HG02852 (cell line): ENCODE results near the gene SLC5A8.

Experiments
- ATAC-seq: cut with Tn5 transposase; IDR thresholded peaks from one replicate; pipeline ENCODE4 v1.9.1; 2021; ENCODE audit warnings: mild to moderate bottlenecking, moderate library complexity; ENCODE audit not compliant: unreplicated experiment

The SLC5A8 gene

GRCh38 chr12:101209319-101210302, at the start of gene SLC5A8:
SLC5A8 (minus strand) TSS chr12:101210238; CDS start chr12:101209848, 390 bp downstream.
- ATAC-seq = no peak

- no peak for ATAC-seq
These were observed 47.3 kb upstream of the SLC5A8 start for GRCh38 chr12:101257357-101257756.

GRCh38 chr12:101256266-101256665, 46.2 kb upstream of the SLC5A8 start:
- no peak for ATAC-seq

GRCh38 chr12:101243616-101244015, 33.6 kb upstream of the SLC5A8 start:
- no peak for ATAC-seq

- no peak for ATAC-seq
These were observed 33.0 kb upstream of the SLC5A8 start for GRCh38 chr12:101243074-101243473.

- ATAC-seq = no peak
These were observed 28.8 kb upstream of the SLC5A8 start for GRCh38 chr12:101238800-101239329.

GRCh38 chr12:101238306-101238705, 28.3 kb upstream of the SLC5A8 start:
- ATAC-seq = no peak

- no peak for ATAC-seq
These were observed 25.6 kb upstream of the SLC5A8 start for GRCh38 chr12:101235686-101236085.

GRCh38 chr12:101231636-101232035, 21.6 kb upstream of the SLC5A8 start:
- no peak for ATAC-seq

GRCh38 chr12:101230547-101230946, 20.5 kb upstream of the SLC5A8 start:
- ATAC-seq = no peak

- no peak for ATAC-seq
These were observed 19.8 kb upstream of the SLC5A8 start for GRCh38 chr12:101229841-101230241.

- ATAC-seq = no peak
These were observed 11.3 kb upstream of the SLC5A8 start for GRCh38 chr12:101221301-101221700.

GRCh38 chr12:101216810-101217209, 6.8 kb upstream of the SLC5A8 start:
- no peak for ATAC-seq

- no peak for ATAC-seq
These were observed 2.8 kb downstream of the SLC5A8 start for GRCh38 chr12:101207086-101207780.

- ATAC-seq = no peak
These were observed 5.3 kb downstream of the SLC5A8 start for GRCh38 chr12:101204602-101205304.

- ATAC-seq = no peak
These were observed 9.2 kb downstream of the SLC5A8 start for GRCh38 chr12:101200824-101201223.

GRCh38 chr12:101200145-101200544, 9.9 kb downstream of the SLC5A8 start:
- ATAC-seq = no peak

GRCh38 chr12:101186291-101186690, 23.7 kb downstream of the SLC5A8 start:
- no peak for ATAC-seq

- ATAC-seq = no peak
These were observed 28.3 kb downstream of the SLC5A8 start for GRCh38 chr12:101181776-101182175.

- ATAC-seq = no peak
These were observed 35.5 kb downstream of the SLC5A8 start for GRCh38 chr12:101174541-101174940.

- no peak for ATAC-seq
These were observed 36.8 kb downstream of the SLC5A8 start for GRCh38 chr12:101173197-101173749.
